ENCODE data around the gene SLC7A1. TPM values are rescaled to one million over a fixed set of nuclear protein-coding genes. Genes with fewer than 3 reads are reported as not detected.

The SLC7A1 gene
- total and polyA plus RNA-seq, 2 of the 8 experiments (the other 6 are each of a cell fraction or from before 2014, with no cell fraction given): 26.8 to 114 TPM

DNA sequence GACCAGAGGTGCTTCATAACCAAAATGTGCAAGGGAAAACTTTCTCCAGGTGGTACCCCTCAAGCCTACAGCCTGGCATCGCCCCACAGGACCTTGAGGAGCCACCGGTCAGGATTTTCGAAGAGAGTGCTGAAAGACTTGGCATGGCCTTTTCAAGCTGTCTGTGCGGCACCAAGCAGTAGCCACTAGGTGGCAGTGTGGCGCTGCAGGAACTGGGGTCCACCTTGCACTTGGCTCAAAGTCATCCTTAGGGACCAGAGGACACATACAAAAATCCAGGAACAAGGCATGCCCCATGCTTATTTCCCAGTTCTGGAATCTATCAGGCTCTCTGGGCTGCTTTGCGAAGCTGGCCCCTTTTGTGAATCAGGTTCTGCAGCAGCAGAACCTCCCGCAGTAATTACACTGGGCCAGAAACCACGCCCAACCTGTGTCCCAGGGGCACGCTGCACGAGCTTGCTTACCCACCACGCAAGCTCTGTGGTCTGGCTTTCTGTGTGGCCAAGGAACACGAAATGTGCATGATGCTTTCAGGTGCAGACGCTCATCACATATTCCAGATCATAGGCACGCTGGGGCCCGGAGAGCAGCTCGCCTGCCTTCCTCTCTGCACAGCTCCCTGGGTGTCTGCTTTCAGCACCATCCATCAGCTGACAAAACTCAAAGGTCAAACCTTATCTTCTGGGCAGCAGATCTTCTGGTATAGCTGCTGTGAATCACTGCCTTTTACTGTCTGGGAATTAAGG is 87.2 kb downstream of the SLC7A1 start:
- H3K36me3 ChIP-seq (ENCODE audit: control insufficient read depth in 2 of 4, insufficient read depth in 4 of 4, low read length in 3 of 4): peaks cover 0 to 10% (median 8%) of the 10 kb centered on the region in 4 experiments; a peak in 6 of 8 replicates
- TF ChIP-seq POLR2A (IDR thresholded peaks at IDR 0.05; ENCODE audit: control extremely low read depth in 1 of 2, low read depth in 2 of 2, low read length in 2 of 2): 0 out of 3 replicates have a peak, but pooled peaks of 1 of the 2 experiments have one; percentile 32
- no peak for TF ChIP-seq EZH2 (IDR thresholded peaks at IDR 0.05; ENCODE audit: low read depth, low read length, severe bottlenecking)
- peak; percentile 92 to 93 for TF ChIP-seq RAD21 (IDR thresholded peaks at IDR 0.05 in 1 of 2, conservative IDR thresholded peaks at IDR 0.05 in 1 of 2; ENCODE audit: low read depth in 2 of 2, low read length in 2 of 2)
- TF ChIP-seq HDAC2 (IDR thresholded peaks at IDR 0.05; ENCODE audit: borderline replicate concordance in 1 of 2, low read depth in 2 of 2, low read length in 2 of 2): no peak
- TF ChIP-seq, protein P1, sequence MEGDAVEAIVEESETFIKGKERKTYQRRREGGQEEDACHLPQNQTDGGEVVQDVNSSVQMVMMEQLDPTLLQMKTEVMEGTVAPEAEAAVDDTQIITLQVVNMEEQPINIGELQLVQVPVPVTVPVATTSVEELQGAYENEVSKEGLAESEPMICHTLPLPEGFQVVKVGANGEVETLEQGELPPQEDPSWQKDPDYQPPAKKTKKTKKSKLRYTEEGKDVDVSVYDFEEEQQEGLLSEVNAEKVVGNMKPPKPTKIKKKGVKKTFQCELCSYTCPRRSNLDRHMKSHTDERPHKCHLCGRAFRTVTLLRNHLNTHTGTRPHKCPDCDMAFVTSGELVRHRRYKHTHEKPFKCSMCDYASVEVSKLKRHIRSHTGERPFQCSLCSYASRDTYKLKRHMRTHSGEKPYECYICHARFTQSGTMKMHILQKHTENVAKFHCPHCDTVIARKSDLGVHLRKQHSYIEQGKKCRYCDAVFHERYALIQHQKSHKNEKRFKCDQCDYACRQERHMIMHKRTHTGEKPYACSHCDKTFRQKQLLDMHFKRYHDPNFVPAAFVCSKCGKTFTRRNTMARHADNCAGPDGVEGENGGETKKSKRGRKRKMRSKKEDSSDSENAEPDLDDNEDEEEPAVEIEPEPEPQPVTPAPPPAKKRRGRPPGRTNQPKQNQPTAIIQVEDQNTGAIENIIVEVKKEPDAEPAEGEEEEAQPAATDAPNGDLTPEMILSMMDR (IDR thresholded peaks at IDR 0.05; ENCODE audit: control extremely low read depth in 1 of 3, insufficient read depth in 1 of 3, low read depth in 1 of 3, low read length in 3 of 3): peak in 2 of 3 experiments; percentile 81 to 98; a peak in 3 of 4 replicates
- no peak for TF ChIP-seq SIN3A (conservative IDR thresholded peaks at IDR 0.05 in 1 of 2, IDR thresholded peaks at IDR 0.05 in 1 of 2; ENCODE audit: low read depth in 1 of 2, low read length in 2 of 2)
- 64% methylated on average over 16 of the region's 16 CpGs; no CpG with 5 or more reads in 1 of the 2 experiments for WGBS, 2 experiments (ENCODE audit: extremely low coverage in 1 of 2, insufficient coverage in 1 of 2, insufficient read length in 1 of 2, insufficient replicate concordance in 2 of 2, low coverage in 1 of 2, low lambda C conversion rate in 2 of 2, missing lambda C conversion rate in 1 of 2)
- H4K91ac ChIP-seq (replicated peaks; ENCODE audit: insufficient read length, low read length): no peak overlapping the region
- no peak overlapping the region for H4K8ac ChIP-seq (ENCODE audit: extremely low read depth, insufficient read depth, low read length)
- no peak overlapping the region for H4K5ac ChIP-seq (ENCODE audit: insufficient read length, low read depth, low read length)
- H3K79me1 ChIP-seq (ENCODE audit: low read depth, low read length): no peaks in the 10 kb centered on the region
- H3K79me2 ChIP-seq (ENCODE audit: control insufficient read depth in 1 of 2, insufficient read depth in 2 of 2, low read length in 2 of 2): no peaks in the 10 kb centered on the region
- ChIA-PET CTCF (ENCODE audit: partially characterized antibody) (interaction anchor here (0.6 to 17.8 kb wide), 43 partner anchors 9 to 1396 kb away, joined by 3 to 210 read pairs (median 5); no protein-coding TSS in a partner anchor), POLR2A (ENCODE audit: partially characterized antibody) (interaction anchor here (0.6 to 4.2 kb wide), 14 partner anchors 7 to 341 kb away, joined by 3 to 23 read pairs (median 4); partner anchors contain the start of gene SLC7A1)
- H3K23ac ChIP-seq (ENCODE audit: insufficient read length): no peak overlapping the region
- H3K56ac ChIP-seq (replicated peaks; ENCODE audit: insufficient read length, low read depth, low read length): no peak overlapping the region
- no peak overlapping the region for H3K14ac ChIP-seq (ENCODE audit: insufficient read length)
- no peak overlapping the region for H2BK15ac ChIP-seq (ENCODE audit: low read length)
- no peak overlapping the region for H3K4ac ChIP-seq (replicated peaks; ENCODE audit: insufficient read length, low read depth, low read length)
- H2BK12ac ChIP-seq (ENCODE audit: low read depth, low read length): no peak overlapping the region
- FAIRE-seq: peak; percentile 98
- H3K9ac ChIP-seq (replicated peaks in 1 of 4; ENCODE audit: extremely low read depth in 1 of 4, low read depth in 3 of 4, low read length in 3 of 4): no peak overlapping the region
- no peak overlapping the region for H2BK20ac ChIP-seq (ENCODE audit: low read length)
- peaks cover 0 to 5% of the 10 kb centered on the region in 2 experiments for H4K20me1 ChIP-seq (replicated peaks in 1 of 2; ENCODE audit: control insufficient read depth in 1 of 2, insufficient read depth in 2 of 2, low read length in 2 of 2)
- no peak overlapping the region for H2BK5ac ChIP-seq (ENCODE audit: low read depth, low read length)
- no peak overlapping the region for H2AFZ ChIP-seq (ENCODE audit: low read length)
- H2AK5ac ChIP-seq (ENCODE audit: low read depth, low read length): no peak overlapping the region
- H3K27me3 ChIP-seq (replicated peaks in 1 of 4; ENCODE audit: control insufficient read depth in 3 of 4, extremely low read depth in 1 of 4, insufficient read depth in 3 of 4, low read length in 3 of 4): no peaks in the 10 kb centered on the region
- H3K4me3 ChIP-seq (ENCODE audit: extremely low read depth in 1 of 4, insufficient read depth in 2 of 4, low read depth in 3 of 4, low read length in 4 of 4): no peak overlapping the region
- H3K4me2 ChIP-seq (ENCODE audit: insufficient read depth in 1 of 2, low read depth in 2 of 2, low read length in 2 of 2): no peak overlapping the region
- no peak overlapping the region for H3K27ac ChIP-seq (ENCODE audit: low read depth, low read length)
- H3K23me2 ChIP-seq (ENCODE audit: low read depth, low read length): no peaks in the 10 kb centered on the region
- no peaks in the 10 kb centered on the region for H3K9me3 ChIP-seq (ENCODE audit: insufficient read depth in 2 of 2, low read depth in 1 of 2, low read length in 1 of 2)
- no peak overlapping the region for H2BK120ac ChIP-seq (replicated peaks; ENCODE audit: low read depth, low read length)
- no peaks in the 10 kb centered on the region for H3K4me1 ChIP-seq (replicated peaks in 1 of 4; ENCODE audit: control insufficient read depth in 3 of 4, insufficient read depth in 4 of 4, low read length in 3 of 4)
- peak; percentile 70 to 91 for DNase-seq (ENCODE audit: low read depth in 1 of 2, low spot score in 2 of 2)
- no peak overlapping the region for H3K18ac ChIP-seq (ENCODE audit: extremely low read depth, low read length)

Data from H1 (cell line).